ENCODE measurements around the gene NFATC4.

Gene NFATC4

DNA sequence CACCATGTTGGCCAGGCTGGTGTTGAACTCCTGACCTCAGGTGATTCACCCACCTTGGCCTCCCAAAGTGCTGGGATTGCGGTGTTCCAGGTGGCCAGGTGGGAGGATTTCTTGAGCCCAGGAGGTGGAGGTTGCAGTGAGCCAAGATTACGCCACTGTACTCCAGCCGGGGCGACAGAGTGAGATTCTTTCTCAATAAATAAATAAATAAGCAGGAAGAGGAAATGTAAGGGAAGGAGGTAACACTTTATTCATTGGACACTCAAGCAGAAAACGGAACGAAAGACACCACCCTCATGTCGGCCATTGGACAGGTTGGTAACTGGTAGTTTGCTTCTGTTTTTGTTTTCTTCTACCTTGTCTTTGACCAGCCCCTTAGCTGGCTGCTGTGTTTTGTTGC is 13.0 kb upstream of the NFATC4 start:
- H3K27me3 ChIP-seq (ENCODE audit: insufficient read depth, low read depth): no peaks in the 10 kb centered on the region
- no peak overlapping the region for H3K9ac ChIP-seq
- no peaks in the 10 kb centered on the region for H3K79me2 ChIP-seq (ENCODE audit: insufficient read depth, low read depth)
- TF ChIP-seq CTCF (conservative IDR thresholded peaks at IDR 0.05; ENCODE audit: low read depth, low read length): no peak
- H3K4me1 ChIP-seq (ENCODE audit: low read depth, poor library complexity, severe bottlenecking): no peaks in the 10 kb centered on the region
- no peaks in the 10 kb centered on the region for H4K20me1 ChIP-seq (ENCODE audit: insufficient read depth)
- H3K27ac ChIP-seq: no peak overlapping the region
- H2AFZ ChIP-seq (ENCODE audit: low read depth): no peak overlapping the region
- no peaks in the 10 kb centered on the region for H3K36me3 ChIP-seq (ENCODE audit: insufficient read depth)
- H3K4me3 ChIP-seq (IDR thresholded peaks at IDR 0.05; ENCODE audit: insufficient read depth, low read depth, low read length): no peak overlapping the region
- no peak overlapping the region for H3K4me2 ChIP-seq

GRCh38 chr14:24356208-24356607 is 11.8 kb upstream of the NFATC4 start:
- Histone ChIP-seq H3K9ac (no peak overlapping the region), H3K36me3 (ENCODE audit: insufficient read depth) (no peaks in the 10 kb centered on the region), H4K20me1 (ENCODE audit: insufficient read depth) (no peaks in the 10 kb centered on the region), H3K4me3 (IDR thresholded peaks at IDR 0.05; ENCODE audit: insufficient read depth, low read depth, low read length) (no peak overlapping the region), H2AFZ (ENCODE audit: low read depth) (no peak overlapping the region), H3K27ac (no peak overlapping the region), H3K4me1 (ENCODE audit: low read depth, poor library complexity, severe bottlenecking) (no peaks in the 10 kb centered on the region), H3K27me3 (ENCODE audit: insufficient read depth, low read depth) (no peaks in the 10 kb centered on the region), H3K79me2 (ENCODE audit: insufficient read depth, low read depth) (no peaks in the 10 kb centered on the region), H3K4me2 (no peak overlapping the region)
- no peak for TF ChIP-seq CTCF (conservative IDR thresholded peaks at IDR 0.05; ENCODE audit: low read depth, low read length)

- no peaks in the 10 kb centered on the region for H4K20me1 ChIP-seq (ENCODE audit: insufficient read depth)
- H3K4me1 ChIP-seq (ENCODE audit: low read depth, poor library complexity, severe bottlenecking): peaks cover 5% of the 10 kb centered on the region
- TF ChIP-seq CTCF (conservative IDR thresholded peaks at IDR 0.05; ENCODE audit: low read depth, low read length): no peak
- no peak overlapping the region for H3K4me2 ChIP-seq
- no peak overlapping the region for H3K27ac ChIP-seq
- H3K9ac ChIP-seq: no peak overlapping the region
- H3K27me3 ChIP-seq (ENCODE audit: insufficient read depth, low read depth): no peaks in the 10 kb centered on the region
- no peak overlapping the region for H3K4me3 ChIP-seq (IDR thresholded peaks at IDR 0.05; ENCODE audit: insufficient read depth, low read depth, low read length)
- no peaks in the 10 kb centered on the region for H3K79me2 ChIP-seq (ENCODE audit: insufficient read depth, low read depth)
- H3K36me3 ChIP-seq (ENCODE audit: insufficient read depth): no peaks in the 10 kb centered on the region
- H2AFZ ChIP-seq (ENCODE audit: low read depth): no peak overlapping the region
These were observed 7.7 kb upstream of the NFATC4 start for GRCh38 chr14:24360281-24360680.

- Histone ChIP-seq H3K79me2 (ENCODE audit: insufficient read depth, low read depth) (no peaks in the 10 kb centered on the region), H3K4me3 (IDR thresholded peaks at IDR 0.05; ENCODE audit: insufficient read depth, low read depth, low read length) (no peak overlapping the region), H3K9ac (no peak overlapping the region), H2AFZ (ENCODE audit: low read depth) (no peak overlapping the region), H3K27me3 (ENCODE audit: insufficient read depth, low read depth) (no peaks in the 10 kb centered on the region), H3K4me2 (no peak overlapping the region), H3K27ac (no peak overlapping the region), H3K4me1 (ENCODE audit: low read depth, poor library complexity, severe bottlenecking) (peaks cover 14% of the 10 kb centered on the region), H4K20me1 (ENCODE audit: insufficient read depth) (no peaks in the 10 kb centered on the region), H3K36me3 (ENCODE audit: insufficient read depth) (no peaks in the 10 kb centered on the region)
- no peak for TF ChIP-seq CTCF (conservative IDR thresholded peaks at IDR 0.05; ENCODE audit: low read depth, low read length)
These were observed 6.7 kb upstream of the NFATC4 start for GRCh38 chr14:24361326-24361725.

Measured in KMS-11 (cell line).